Activated naive CD8-positive, alpha-beta T cell treated with anti-CD3 and anti-CD28 coated beads for 36 hours (primary cell): Measurements from ENCODE around the gene ZNF709. TPM values are rescaled to one million over a fixed set of nuclear protein-coding genes. Genes with fewer than 3 reads are reported as not detected.
"Not testable (repeated sequence)": the region's sequence is repeated elsewhere in the genome, so short reads cannot be mapped to it uniquely, and the experiment has no call there.

Experiments used
- DNase-seq: peaks from one replicate; pipeline ENCODE4 v3.0.0; 2021
- H3K27ac Mint-ChIP-seq: one replicate; pipeline ENCODE4 v1.8.0; 2022; ENCODE audit warnings: mild to moderate bottlenecking, moderate library complexity, mixed read lengths
- H3K27me3 Mint-ChIP-seq: one replicate; pipeline ENCODE4 v1.8.0; 2022; ENCODE audit warnings: mild to moderate bottlenecking, mixed read lengths
- H3K36me3 Mint-ChIP-seq: one replicate; pipeline ENCODE4 v1.8.0; 2021; ENCODE audit warnings: mild to moderate bottlenecking, mixed read lengths
- H3K4me1 Mint-ChIP-seq: one replicate; pipeline ENCODE4 v1.8.0; 2021; ENCODE audit warnings: mixed read lengths
- H3K4me3 Mint-ChIP-seq: one replicate; pipeline ENCODE4 v1.8.0; 2022; ENCODE audit warnings: mild to moderate bottlenecking, moderate library complexity, mixed read lengths
- H3K9me3 Mint-ChIP-seq: one replicate; pipeline ENCODE4 v1.8.0; 2022; ENCODE audit warnings: mixed read lengths
- total RNA-seq, 2 experiments: library from RNA; stranded (reverse); gene quantifications; one replicate each; pipeline ENCODE4 v1.2.3, GENCODE V29; 2021

The ZNF709 gene
- total RNA-seq, 2 experiments from 2014 or later: 1.7 to 1.8 TPM

GRCh38 chr19:12481781-12482508, 2.7 kb downstream of the ZNF709 start:
- no peak for DNase-seq
- Mint-ChIP-seq H3K27ac (peak overlapping the region; percentile 32), H3K4me3 (peak overlapping the region; percentile 44), H3K27me3 (no peaks in the 10 kb centered on the region), H3K9me3 (no peaks in the 10 kb centered on the region), H3K4me1 (peaks cover 36% of the 10 kb centered on the region), H3K36me3 (peaks cover 6% of the 10 kb centered on the region)

- DNase-seq: no peak
- Mint-ChIP-seq H3K36me3 (peaks cover 13% of the 10 kb centered on the region), H3K9me3 (no peaks in the 10 kb centered on the region), H3K4me3 (no peak overlapping the region), H3K4me1 (peaks cover 26% of the 10 kb centered on the region), H3K27ac (no peak overlapping the region), H3K27me3 (no peaks in the 10 kb centered on the region)
Measured at GRCh38 chr19:12478234-12478941, 6.2 kb downstream of the ZNF709 start.

- not testable (repeated sequence) for H3K27ac Mint-ChIP-seq, H3K27me3 Mint-ChIP-seq, DNase-seq, H3K4me3 Mint-ChIP-seq, H3K4me1 Mint-ChIP-seq
- Mint-ChIP-seq H3K36me3 (peaks cover 61% of the 10 kb centered on the region), H3K9me3 (peaks cover 34% of the 10 kb centered on the region)
Measured at GRCh38 chr19:12467651-12468050, 17.0 kb downstream of the ZNF709 start.

GRCh38 chr19:12465211-12465610, 19.4 kb downstream of the ZNF709 start:
- H3K27ac Mint-ChIP-seq: no peak overlapping the region
- no peaks in the 10 kb centered on the region for H3K4me1 Mint-ChIP-seq
- DNase-seq: no peak
- peaks cover 69% of the 10 kb centered on the region for H3K36me3 Mint-ChIP-seq
- no peak overlapping the region for H3K4me3 Mint-ChIP-seq
- no peaks in the 10 kb centered on the region for H3K27me3 Mint-ChIP-seq
- peaks cover 44% of the 10 kb centered on the region for H3K9me3 Mint-ChIP-seq

- Mint-ChIP-seq H3K27me3 (no peaks in the 10 kb centered on the region), H3K9me3 (peaks cover 42% of the 10 kb centered on the region), H3K36me3 (peaks cover 67% of the 10 kb centered on the region), H3K27ac (no peak overlapping the region), H3K4me3 (no peak overlapping the region), H3K4me1 (no peaks in the 10 kb centered on the region)
- no peak for DNase-seq
Measured at GRCh38 chr19:12464769-12465168, 19.8 kb downstream of the ZNF709 start.

- Mint-ChIP-seq H3K36me3 (peaks cover 71% of the 10 kb centered on the region), H3K9me3 (peaks cover 43% of the 10 kb centered on the region)
- DNase-seq, H3K27me3 Mint-ChIP-seq, H3K4me1 Mint-ChIP-seq, H3K4me3 Mint-ChIP-seq, H3K27ac Mint-ChIP-seq: not testable (repeated sequence)
Measured at GRCh38 chr19:12464139-12464538, 20.5 kb downstream of the ZNF709 start.

- DNase-seq: no peak
- H3K4me3 Mint-ChIP-seq: no peak overlapping the region
- peaks cover 33% of the 10 kb centered on the region for H3K36me3 Mint-ChIP-seq
- H3K27ac Mint-ChIP-seq: no peak overlapping the region
- H3K27me3 Mint-ChIP-seq: no peaks in the 10 kb centered on the region
- no peaks in the 10 kb centered on the region for H3K4me1 Mint-ChIP-seq
- peaks cover 33% of the 10 kb centered on the region for H3K9me3 Mint-ChIP-seq
Measured at GRCh38 chr19:12453495-12453894, 31.1 kb downstream of the ZNF709 start.

- H3K36me3 Mint-ChIP-seq: peaks cover 25% of the 10 kb centered on the region
- no peak overlapping the region for H3K27ac Mint-ChIP-seq
- peaks cover 24% of the 10 kb centered on the region for H3K9me3 Mint-ChIP-seq
- H3K4me3 Mint-ChIP-seq: no peak overlapping the region
- H3K27me3 Mint-ChIP-seq: no peaks in the 10 kb centered on the region
- DNase-seq: no peak
- H3K4me1 Mint-ChIP-seq: no peaks in the 10 kb centered on the region
Measured at GRCh38 chr19:12450844-12451243, 33.8 kb downstream of the ZNF709 start.

GRCh38 chr19:12448808-12449207, 35.8 kb downstream of the ZNF709 start:
- no peak overlapping the region for H3K4me3 Mint-ChIP-seq
- H3K36me3 Mint-ChIP-seq: peaks cover 25% of the 10 kb centered on the region
- peaks cover 32% of the 10 kb centered on the region for H3K9me3 Mint-ChIP-seq
- no peak for DNase-seq
- H3K27me3 Mint-ChIP-seq: no peaks in the 10 kb centered on the region
- H3K4me1 Mint-ChIP-seq: no peaks in the 10 kb centered on the region
- no peak overlapping the region for H3K27ac Mint-ChIP-seq

- no peaks in the 10 kb centered on the region for H3K27me3 Mint-ChIP-seq
- H3K27ac Mint-ChIP-seq: peak within 1 kb of the TSS; percentile 94
- H3K4me3 Mint-ChIP-seq: peak within 1 kb of the TSS; percentile 96
- DNase-seq: peak; percentile 98
- H3K9me3 Mint-ChIP-seq: peaks cover 24% of the 10 kb centered on the region
- H3K36me3 Mint-ChIP-seq: peaks cover 21% of the 10 kb centered on the region
- peaks cover 9% of the 10 kb centered on the region for H3K4me1 Mint-ChIP-seq
Measured at GRCh38 chr19:12440541-12441316, 43.9 kb downstream of the ZNF709 start, which contains the start of gene ZNF443. TSS of gene ZNF443 (minus strand) at chr19:12441021. CDS start at chr19:12440914, 107 bp downstream.

- peak; percentile 62 for DNase-seq
- H3K4me1 Mint-ChIP-seq, H3K27me3 Mint-ChIP-seq: not testable (repeated sequence)
- peaks cover 25% of the 10 kb centered on the region for H3K9me3 Mint-ChIP-seq
- peak overlapping the region; percentile 96 for H3K4me3 Mint-ChIP-seq
- peak overlapping the region; percentile 79 for H3K27ac Mint-ChIP-seq
- peaks cover 29% of the 10 kb centered on the region for H3K36me3 Mint-ChIP-seq
Measured at GRCh38 chr19:12439686-12440540, 44.7 kb downstream of the ZNF709 start.

GRCh38 chr19:12430726-12431299, 53.8 kb downstream of the ZNF709 start:
- not testable (repeated sequence) for H3K27ac Mint-ChIP-seq, H3K4me1 Mint-ChIP-seq, DNase-seq, H3K27me3 Mint-ChIP-seq, H3K4me3 Mint-ChIP-seq
- Mint-ChIP-seq H3K36me3 (peaks cover 78% of the 10 kb centered on the region), H3K9me3 (peaks cover 50% of the 10 kb centered on the region)

- peaks cover 46% of the 10 kb centered on the region for H3K9me3 Mint-ChIP-seq
- no peak overlapping the region for H3K27ac Mint-ChIP-seq
- H3K4me3 Mint-ChIP-seq: no peak overlapping the region
- H3K36me3 Mint-ChIP-seq: peaks cover 71% of the 10 kb centered on the region
- DNase-seq: no peak
- no peaks in the 10 kb centered on the region for H3K27me3 Mint-ChIP-seq
- H3K4me1 Mint-ChIP-seq: no peaks in the 10 kb centered on the region
Measured at GRCh38 chr19:12425888-12426274, 58.7 kb downstream of the ZNF709 start.

GRCh38 chr19:12425236-12425887, 59.3 kb downstream of the ZNF709 start:
- Mint-ChIP-seq H3K36me3 (peaks cover 70% of the 10 kb centered on the region), H3K9me3 (peaks cover 40% of the 10 kb centered on the region), H3K4me3 (no peak overlapping the region), H3K27me3 (no peaks in the 10 kb centered on the region), H3K27ac (no peak overlapping the region), H3K4me1 (no peaks in the 10 kb centered on the region)
- no peak for DNase-seq
